Gastroesophageal sphincter (tissue), 4 donors: ENCODE data around the gene PEAK1. TPM values are rescaled to one million over a fixed set of nuclear protein-coding genes. Genes with fewer than 3 reads are reported as not detected.

Experiments
- ATAC-seq: fragments of 150-250 bp; one replicate; pipeline ENCODE4 v1.9.1; 2016; ENCODE audit warnings: mild to moderate bottlenecking, moderate library complexity
- H3K27ac ChIP-seq, 4 donors: fragments of 200-600 bp; sonication (generic) in 3 of 4; 1 replicate in 3 of 4; 2 replicates in 1 of 4; pipeline ENCODE4 v1.5.1; 2016 to 2019
- H3K27me3 ChIP-seq: fragments of 200-600 bp; sonication (generic); one replicate; pipeline ENCODE4 v1.5.1; 2019
- H3K36me3 ChIP-seq, 2 donors: fragments of 200-600 bp; sonication (generic); one replicate each; pipeline ENCODE4 v1.5.1; 2019; ENCODE audit warnings: control low read depth in 1 of 2
- H3K4me1 ChIP-seq, 3 donors: fragments of 200-600 bp; sonication (generic); 1 replicate in 2 of 3; 2 replicates in 1 of 3; pipeline ENCODE4 v1.5.1; 2016 to 2019; ENCODE audit warnings: control low read depth in 2 of 3
- H3K4me3 ChIP-seq, 2 donors: fragments of 200-600 bp; sonication (generic); one replicate each; pipeline ENCODE4 v1.5.1; 2019; ENCODE audit warnings: mild to moderate bottlenecking in 1 of 2, moderate library complexity in 1 of 2
- H3K9me3 ChIP-seq, 3 donors: fragments of 200-600 bp; sonication (generic); one replicate each; pipeline ENCODE4 v1.5.1; 2017 to 2019; ENCODE audit warnings: control low read depth in 2 of 3
- EP300 ChIP-seq: sonication (generic); formaldehyde crosslinking; IDR thresholded peaks from one replicate; pipeline ENCODE4 v1.6.1; 2017; ENCODE audit warnings: antibody characterized with exemption, mild to moderate bottlenecking
- POLR2A ChIP-seq, 2 donors: fragments of 450-650 bp; IDR thresholded peaks; one replicate each; pipeline ENCODE4 v1.6.1; 2017; ENCODE audit warnings: antibody characterized with exemption in 2 of 2, mild to moderate bottlenecking in 2 of 2, moderate library complexity in 1 of 2
- POLR2AphosphoS5 ChIP-seq: sonication (generic); formaldehyde crosslinking; IDR thresholded peaks from one replicate; pipeline ENCODE4 v1.6.1; 2017; ENCODE audit warnings: antibody characterized with exemption
- WGBS, 2 donors: methylation state at CpG; one replicate each; pipeline ENCODE4 v1.1.5; 2018; ENCODE audit warnings: low coverage in 1 of 2; 5-methylcytosine and 5-hydroxymethylcytosine counted together
- total RNA-seq, 4 donors: library from RNA; depleted of rRNA; stranded (reverse); fragments of >200 nt; gene quantifications; one replicate each; pipeline ENCODE4 v1.1.0, GENCODE V29; 2016
- TF ChIP-seq, protein P1 (sequence below), 4 experiments: fragments of 200-600 bp in 2 of 4; fragments of 450-650 bp in 2 of 4; sonication (generic) in 1 of 4; IDR thresholded peaks; one replicate each; pipeline ENCODE4 v1.5.1; 2017 to 2019; ENCODE audit warnings: antibody characterized with exemption in 4 of 4, mild to moderate bottlenecking in 2 of 4, moderate library complexity in 2 of 4

PEAK1 gene
- total RNA-seq, 4 donors from 2014 or later, result 59.5 to 170 (median 91.6) TPM

DNA sequence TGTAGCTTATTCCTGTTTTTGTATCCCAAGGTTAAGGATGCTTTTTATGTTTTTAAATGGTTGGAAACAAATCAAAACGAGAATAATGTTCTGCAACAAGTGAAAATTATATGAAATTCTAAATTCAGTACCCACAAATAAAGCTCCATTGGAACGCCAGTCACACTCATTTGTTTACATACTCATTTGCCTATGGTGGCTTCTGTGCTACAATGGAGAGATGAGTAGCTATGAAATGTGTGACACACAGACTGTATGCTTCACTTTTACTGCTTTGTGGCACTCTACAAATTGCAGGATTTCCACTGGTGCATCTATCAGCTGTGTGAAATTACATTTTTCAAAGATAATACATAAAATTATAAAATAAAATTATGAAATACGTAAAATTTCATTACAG, 236.8 kb downstream of the PEAK1 start:
- ATAC-seq, result no peak
- no peak overlapping the region for H3K27ac ChIP-seq
- H3K27me3 ChIP-seq, result no peaks in the 10 kb centered on the region
- no peaks in the 10 kb centered on the region for H3K9me3 ChIP-seq
- peaks cover 3 to 19% (median 4%) of the 10 kb centered on the region in 3 donors for H3K4me1 ChIP-seq
- TF ChIP-seq POLR2AphosphoS5 (no peak), EP300 (no peak), POLR2A (IDR thresholded peaks at IDR 0.05) (no peak)
- TF ChIP-seq, protein P1, sequence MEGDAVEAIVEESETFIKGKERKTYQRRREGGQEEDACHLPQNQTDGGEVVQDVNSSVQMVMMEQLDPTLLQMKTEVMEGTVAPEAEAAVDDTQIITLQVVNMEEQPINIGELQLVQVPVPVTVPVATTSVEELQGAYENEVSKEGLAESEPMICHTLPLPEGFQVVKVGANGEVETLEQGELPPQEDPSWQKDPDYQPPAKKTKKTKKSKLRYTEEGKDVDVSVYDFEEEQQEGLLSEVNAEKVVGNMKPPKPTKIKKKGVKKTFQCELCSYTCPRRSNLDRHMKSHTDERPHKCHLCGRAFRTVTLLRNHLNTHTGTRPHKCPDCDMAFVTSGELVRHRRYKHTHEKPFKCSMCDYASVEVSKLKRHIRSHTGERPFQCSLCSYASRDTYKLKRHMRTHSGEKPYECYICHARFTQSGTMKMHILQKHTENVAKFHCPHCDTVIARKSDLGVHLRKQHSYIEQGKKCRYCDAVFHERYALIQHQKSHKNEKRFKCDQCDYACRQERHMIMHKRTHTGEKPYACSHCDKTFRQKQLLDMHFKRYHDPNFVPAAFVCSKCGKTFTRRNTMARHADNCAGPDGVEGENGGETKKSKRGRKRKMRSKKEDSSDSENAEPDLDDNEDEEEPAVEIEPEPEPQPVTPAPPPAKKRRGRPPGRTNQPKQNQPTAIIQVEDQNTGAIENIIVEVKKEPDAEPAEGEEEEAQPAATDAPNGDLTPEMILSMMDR (IDR thresholded peaks at IDR 0.05), result no peak
- 86% methylated on average over 3 of the region's 3 CpGs for WGBS, 2 donors
- peaks cover 0 to 31% of the 10 kb centered on the region in 2 donors for H3K36me3 ChIP-seq
- H3K4me3 ChIP-seq, result no peak overlapping the region

DNA sequence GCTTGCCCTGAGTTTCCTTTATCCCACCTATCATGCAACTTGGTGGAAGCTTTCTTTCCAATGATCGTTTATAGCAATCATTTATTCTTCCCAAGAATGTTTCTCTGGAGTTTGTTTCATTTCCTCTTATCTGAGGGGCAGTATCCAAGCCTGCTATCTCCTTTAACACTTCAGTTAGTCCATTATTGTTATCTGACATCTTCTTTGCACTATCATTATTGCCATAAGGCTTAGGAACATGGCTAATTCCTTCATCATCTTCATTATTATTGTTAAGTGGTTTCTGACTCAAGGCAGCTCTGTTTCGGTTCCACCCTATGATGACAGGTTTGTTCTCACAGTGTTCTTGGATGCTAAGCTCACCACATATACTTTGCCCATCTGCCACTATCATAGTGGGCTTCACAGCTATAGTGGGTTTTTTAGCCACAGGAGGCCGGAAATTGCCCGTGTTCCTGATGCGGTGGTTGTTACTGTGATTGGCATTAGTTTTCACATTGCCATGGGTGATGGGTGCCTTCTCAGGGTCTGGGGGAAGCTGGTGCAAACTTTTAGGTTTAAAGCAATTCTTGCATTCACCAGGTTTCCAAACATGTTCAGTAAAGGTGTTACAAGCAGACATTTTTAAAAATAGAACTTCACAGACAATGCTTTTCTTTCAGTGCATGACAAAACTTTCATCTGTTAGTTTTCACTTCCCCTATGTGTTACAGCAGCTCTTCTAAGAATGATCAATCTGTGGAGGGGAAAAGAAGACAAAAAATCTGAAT, 238.4 kb downstream of the PEAK1 start:
- Histone ChIP-seq H3K9me3 (no peaks in the 10 kb centered on the region), H3K36me3 (peaks cover 0 to 36% of the 10 kb centered on the region in 2 donors), H3K4me3 (no peak overlapping the region), H3K27me3 (no peaks in the 10 kb centered on the region), H3K4me1 (peaks cover 0 to 3% (median 0%) of the 10 kb centered on the region in 3 donors), H3K27ac (no peak overlapping the region)
- TF ChIP-seq, protein P1 (IDR thresholded peaks at IDR 0.05), result no peak
- TF ChIP-seq POLR2A (IDR thresholded peaks at IDR 0.05), result no peak
- no peak for ATAC-seq
- WGBS, 2 donors, result 86 to 92% methylated on average over 1 to 2 of the region's 5 CpGs

DNA sequence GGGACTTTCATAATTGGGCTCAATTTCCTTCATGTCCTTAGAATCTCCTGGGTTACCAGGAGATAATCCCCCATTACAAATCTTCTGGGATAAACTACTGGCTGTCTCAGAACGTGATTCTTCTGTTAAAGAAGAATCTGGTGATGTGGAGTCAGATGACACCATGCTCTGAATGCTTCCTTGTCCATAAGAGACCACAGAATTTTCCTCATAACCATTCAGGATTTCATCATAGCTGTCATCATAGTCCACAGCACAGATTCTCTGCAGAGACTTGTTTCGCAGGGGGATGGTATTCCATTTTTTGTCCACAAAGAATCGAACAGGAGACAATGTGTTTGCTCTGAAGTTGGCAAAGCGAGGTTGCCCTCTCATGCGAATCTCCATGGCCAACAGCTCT, 239.1 kb downstream of the PEAK1 start:
- no peak overlapping the region for H3K27ac ChIP-seq
- no peaks in the 10 kb centered on the region for H3K9me3 ChIP-seq
- no peak for TF ChIP-seq POLR2AphosphoS5
- H3K4me3 ChIP-seq, result no peak overlapping the region
- no peak for ATAC-seq
- 80 to 88% methylated on average over 1 to 5 of the region's 5 CpGs for WGBS, 2 donors
- H3K36me3 ChIP-seq, result peaks cover 0 to 36% of the 10 kb centered on the region in 2 donors
- H3K27me3 ChIP-seq, result no peaks in the 10 kb centered on the region
- no peaks in the 10 kb centered on the region for H3K4me1 ChIP-seq

DNA sequence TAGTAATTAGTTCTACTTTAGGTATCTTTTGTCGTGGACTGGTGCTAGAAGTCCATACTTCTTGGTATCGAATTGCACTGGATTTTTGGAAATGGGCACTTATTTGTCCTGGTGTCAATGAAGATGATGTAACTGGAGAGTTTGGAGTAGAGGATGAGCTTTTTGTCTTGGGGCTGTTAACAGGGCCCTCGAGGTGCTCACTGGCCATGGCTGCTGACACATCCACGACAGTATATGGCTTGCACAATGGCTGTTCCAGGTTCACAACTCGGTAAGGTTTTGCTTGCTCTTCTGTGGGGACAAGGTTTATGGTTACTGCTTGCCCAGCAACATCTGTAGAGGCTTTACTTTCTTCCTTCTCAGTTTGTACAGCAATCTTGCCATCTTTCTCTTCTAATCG, 239.6 kb downstream of the PEAK1 start:
- Histone ChIP-seq H3K27me3 (no peaks in the 10 kb centered on the region), H3K4me1 (no peaks in the 10 kb centered on the region), H3K27ac (no peak overlapping the region), H3K9me3 (no peaks in the 10 kb centered on the region), H3K4me3 (no peak overlapping the region), H3K36me3 (peaks cover 0 to 36% of the 10 kb centered on the region in 2 donors)
- TF ChIP-seq, protein P1 (IDR thresholded peaks at IDR 0.05), result no peak
- TF ChIP-seq EP300 (no peak), POLR2A (IDR thresholded peaks at IDR 0.05) (no peak), POLR2AphosphoS5 (no peak)
- 92 to 97% methylated on average over 4 of the region's 6 CpGs for WGBS, 2 donors
- no peak for ATAC-seq

DNA sequence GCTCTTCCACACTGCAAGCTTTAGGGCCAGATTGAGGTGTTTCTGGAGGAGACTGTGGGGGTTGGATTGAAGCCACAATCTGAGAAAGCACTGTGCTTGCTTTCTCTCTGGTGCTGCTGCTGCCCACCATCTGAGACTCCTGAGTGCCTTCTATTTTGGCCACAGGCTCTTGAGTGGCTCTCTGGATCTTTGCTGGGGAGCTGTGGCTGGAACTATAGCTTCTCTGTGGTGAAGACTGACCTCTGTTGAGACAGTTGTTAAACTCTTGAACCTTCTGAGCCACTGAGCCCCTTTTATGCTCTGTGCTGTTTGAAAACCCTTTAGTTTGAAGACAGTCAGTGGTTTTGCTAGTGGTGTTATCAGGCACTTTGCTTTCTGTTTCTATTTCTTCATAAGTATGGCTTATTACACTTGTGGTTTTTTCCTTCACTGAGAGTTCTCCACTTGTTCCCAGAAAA, 240.3 kb downstream of the PEAK1 start:
- Histone ChIP-seq H3K9me3 (no peaks in the 10 kb centered on the region), H3K4me1 (no peaks in the 10 kb centered on the region), H3K27ac (no peak overlapping the region), H3K36me3 (peaks cover 0 to 36% of the 10 kb centered on the region in 2 donors), H3K27me3 (no peaks in the 10 kb centered on the region), H3K4me3 (no peak overlapping the region)
- TF ChIP-seq, protein P1 (IDR thresholded peaks at IDR 0.05), result no peak
- TF ChIP-seq POLR2A (IDR thresholded peaks at IDR 0.05), result no peak
- no peak for TF ChIP-seq EP300
- no peak for TF ChIP-seq POLR2AphosphoS5
- ATAC-seq, result no peak
